Tibial artery (tissue), 4 donors: ENCODE results near the gene ADSS1.

ENCODE experiments used
- DNase-seq, 2 donors: peaks; one replicate each; pipeline ENCODE4 v3.0.0-alpha.2; 2019
- H3K27ac ChIP-seq, 2 donors: fragments of 200-600 bp; sonication (generic) in 1 of 2; 1 replicate in 1 of 2; 2 replicates in 1 of 2; pipeline ENCODE4 v1.5.1; 2018 to 2019; ENCODE audit warnings: mild to moderate bottlenecking in 1 of 2
- H3K27me3 ChIP-seq, 2 donors: fragments of 200-600 bp; sonication (generic) in 1 of 2; one replicate each; pipeline versions ENCODE4 v1.5.1 to v1.6.0; 2016 to 2019
- H3K36me3 ChIP-seq, 3 donors: fragments of 200-600 bp; sonication (generic) in 2 of 3; one replicate each; pipeline ENCODE4 v1.5.1; 2016 to 2019; ENCODE audit warnings: mild to moderate bottlenecking in 2 of 3
- H3K4me1 ChIP-seq, 4 donors: fragments of 200-600 bp; sonication (generic) in 2 of 4; 1 replicate in 3 of 4; 2 replicates in 1 of 4; pipeline ENCODE4 v1.5.1; 2016 to 2019
- H3K4me3 ChIP-seq, 2 donors: fragments of 200-600 bp; sonication (generic) in 1 of 2; 1 replicate in 1 of 2; 2 replicates in 1 of 2; pipeline ENCODE4 v1.5.1; 2018 to 2019; ENCODE audit warnings: mild to moderate bottlenecking in 2 of 2
- H3K9me3 ChIP-seq, 3 donors: fragments of 200-600 bp; sonication (generic) in 1 of 3; one replicate each; pipeline ENCODE4 v1.5.1; 2016 to 2019
- CTCF ChIP-seq, 2 experiments: fragments of 200-600 bp in 1 of 2; fragments of 450-650 bp in 1 of 2; IDR thresholded peaks; one replicate each; pipeline ENCODE4 v1.5.1; 2017 to 2019; ENCODE audit warnings: antibody characterized with exemption in 2 of 2, mild to moderate bottlenecking in 1 of 2, moderate library complexity in 1 of 2
- intact Hi-C: fragments of 100-400 bp; cut with DNase I; formaldehyde crosslinking; loops from one replicate; pipeline ENCODE4 v1.15.0; 2023; ENCODE audit warnings: low total_unique reads

The ADSS1 gene

GRCh38 chr14:104795781-104796686 lies 72.0 kb downstream of the ADSS1 start:
- no peak for DNase-seq
- Histone ChIP-seq H3K4me1 (peaks cover 0 to 72% (median 53%) of the 10 kb centered on the region in 4 donors), H3K27ac (peak overlapping the region; percentile 83 to 100), H3K4me3 (peak overlapping the region; percentile 60 to 90), H3K27me3 (no peaks in the 10 kb centered on the region), H3K36me3 (peaks cover 0 to 18% (median 8%) of the 10 kb centered on the region in 3 donors), H3K9me3 (no peaks in the 10 kb centered on the region)
- TF ChIP-seq CTCF (IDR thresholded peaks at IDR 0.05): no peak
- intact Hi-C loops: no loop called here

- H3K27me3 ChIP-seq: no peaks in the 10 kb centered on the region
- H3K27ac ChIP-seq: peak overlapping the region; percentile 83 to 100
- no peak for DNase-seq
- intact Hi-C loops: no loop called here
- no peaks in the 10 kb centered on the region for H3K9me3 ChIP-seq
- no peak overlapping the region for H3K4me3 ChIP-seq
- no peak for TF ChIP-seq CTCF (IDR thresholded peaks at IDR 0.05)
- H3K4me1 ChIP-seq: peaks cover 5 to 72% (median 54%) of the 10 kb centered on the region in 4 donors
- H3K36me3 ChIP-seq: peaks cover 0 to 11% (median 3%) of the 10 kb centered on the region in 3 donors
Observed at GRCh38 chr14:104796687-104797081, 72.7 kb downstream of the ADSS1 start.
